ENCODE data around the gene TCERG1L.

DNA sequence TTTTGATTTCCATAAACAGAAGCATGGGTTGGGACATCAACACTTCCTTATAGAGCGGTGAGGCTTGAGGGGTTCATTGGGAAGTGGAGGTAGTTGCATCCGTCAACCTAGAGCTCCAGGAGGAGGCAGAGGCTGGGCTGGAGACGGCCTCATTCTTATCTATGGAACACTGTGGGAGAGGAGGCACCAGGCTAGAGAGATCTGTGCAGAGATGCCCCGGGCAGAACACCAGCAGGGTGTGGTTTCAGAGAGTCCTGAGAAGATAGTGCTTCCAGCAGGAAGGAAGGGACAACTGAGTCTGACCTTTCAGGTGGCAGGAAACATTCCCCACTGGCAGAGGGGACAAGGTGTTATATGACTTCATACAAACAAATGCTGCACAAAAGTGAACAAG lies 56.7 kb downstream of the TCERG1L start:
- TF ChIP-seq CTCF (IDR thresholded peaks at IDR 0.05; ENCODE audit: poor library complexity, severe bottlenecking) (no peak), RAD21 (conservative IDR thresholded peaks at IDR 0.05) (no peak), EP300 (conservative IDR thresholded peaks at IDR 0.05; ENCODE audit: poor library complexity, severe bottlenecking) (no peak), SMC3 (conservative IDR thresholded peaks at IDR 0.05; ENCODE audit: poor library complexity) (no peak)
